ENCODE data around the gene ANK2. TPM values are rescaled to one million over a fixed set of nuclear protein-coding genes. Genes with fewer than 3 reads are reported as not detected.

Gene ANK2
- total and polyA plus RNA-seq, 4 donors: 0.32 to 2.2 (median 1.0) TPM

- Histone ChIP-seq H3K4me1 (ENCODE audit: control insufficient read depth in 4 of 4, insufficient read depth in 4 of 4, low read length in 3 of 4) (no peaks in the 10 kb centered on the region), H3K27ac (ENCODE audit: low read depth in 1 of 2, low read length in 2 of 2) (no peak overlapping the region), H3K36me3 (ENCODE audit: control insufficient read depth in 4 of 4, insufficient read depth in 3 of 4, low read depth in 1 of 4, low read length in 3 of 4) (no peaks in the 10 kb centered on the region), H3K27me3 (ENCODE audit: control insufficient read depth in 4 of 4, insufficient read depth in 4 of 4, low read length in 3 of 4) (no peaks in the 10 kb centered on the region), H3K9ac (ENCODE audit: low read depth in 1 of 2, low read length in 2 of 2) (no peak overlapping the region), H3K9me3 (ENCODE audit: control insufficient read depth in 4 of 4, low read length in 3 of 4) (no peaks in the 10 kb centered on the region), H3K4me3 (ENCODE audit: low read depth in 1 of 3, low read length in 3 of 3) (no peak overlapping the region)
- WGBS: 82% methylated on average over 5 of the region's 5 CpGs
- no peak for TF ChIP-seq REST (IDR thresholded peaks at IDR 0.05)
- TF ChIP-seq FOXA1 (IDR thresholded peaks at IDR 0.05): no peak
- no peak for TF ChIP-seq SP1 (IDR thresholded peaks at IDR 0.05)
- TF ChIP-seq GABPA (IDR thresholded peaks at IDR 0.05 in 1 of 2, conservative IDR thresholded peaks at IDR 0.05 in 1 of 2): no peak
- TF ChIP-seq HNF4G (IDR thresholded peaks at IDR 0.05): no peak
- no peak for TF ChIP-seq RAD21 (IDR thresholded peaks at IDR 0.05)
- TF ChIP-seq CTCF (IDR thresholded peaks at IDR 0.05; ENCODE audit: low read depth, low read length, missing input control): no peak
- TF ChIP-seq ZBTB33 (IDR thresholded peaks at IDR 0.05): no peak
- no peak for DNase-seq (ENCODE audit: low spot score)
These were observed 273.3 kb downstream of the ANK2 start for GRCh38 chr4:113322736-113323135.

DNA sequence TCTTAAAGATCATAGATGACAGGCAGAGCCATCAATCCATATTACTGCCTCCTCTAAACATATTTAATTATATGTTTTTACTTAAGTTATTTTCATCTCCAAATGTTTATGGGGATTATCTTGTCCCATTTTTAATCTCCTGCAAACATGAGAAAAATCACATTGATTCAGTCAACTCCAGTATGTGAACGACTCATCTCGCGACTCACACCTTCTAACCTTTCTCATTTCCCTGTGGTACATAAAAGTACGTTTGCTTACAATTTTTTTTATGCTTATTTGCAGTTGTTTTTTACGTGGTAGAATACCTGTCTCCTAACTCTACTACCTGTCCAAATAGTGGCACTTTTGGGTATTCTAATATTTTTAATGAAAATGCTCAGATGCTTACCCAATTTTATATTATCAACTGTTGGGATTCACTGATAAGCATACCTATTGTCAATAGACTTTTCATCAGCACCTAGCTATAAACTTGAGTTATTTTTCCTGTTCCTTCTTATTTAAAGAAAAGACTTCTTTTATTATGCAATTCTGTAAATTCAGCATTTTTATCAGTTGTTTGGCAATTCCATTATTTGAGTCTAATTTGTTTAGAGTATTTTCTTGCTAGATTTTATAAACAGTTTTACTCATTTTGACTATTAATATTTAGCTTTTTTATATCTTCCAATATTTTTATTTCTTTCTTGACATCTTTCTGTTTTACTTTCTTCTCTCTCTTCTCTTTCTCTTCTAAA, 276.6 kb downstream of the ANK2 start:
- no peaks in the 10 kb centered on the region for H3K27me3 ChIP-seq (ENCODE audit: control insufficient read depth in 4 of 4, insufficient read depth in 4 of 4, low read length in 3 of 4)
- no peak for DNase-seq (ENCODE audit: low spot score)
- 85% methylated on average over 5 of the region's 5 CpGs for WGBS
- no peaks in the 10 kb centered on the region for H3K4me1 ChIP-seq (ENCODE audit: control insufficient read depth in 4 of 4, insufficient read depth in 4 of 4, low read length in 3 of 4)
- H3K9me3 ChIP-seq (ENCODE audit: control insufficient read depth in 4 of 4, low read length in 3 of 4): no peaks in the 10 kb centered on the region
- no peaks in the 10 kb centered on the region for H3K36me3 ChIP-seq (ENCODE audit: control insufficient read depth in 4 of 4, insufficient read depth in 3 of 4, low read depth in 1 of 4, low read length in 3 of 4)
- H3K9ac ChIP-seq (ENCODE audit: low read depth in 1 of 2, low read length in 2 of 2): no peak overlapping the region
- no peak overlapping the region for H3K4me3 ChIP-seq (ENCODE audit: low read depth in 1 of 3, low read length in 3 of 3)
- no peak overlapping the region for H3K27ac ChIP-seq (ENCODE audit: low read depth in 1 of 2, low read length in 2 of 2)
- TF ChIP-seq REST (IDR thresholded peaks at IDR 0.05): no peak
- TF ChIP-seq RXRA (IDR thresholded peaks at IDR 0.05): no peak
- TF ChIP-seq FOXA1 (IDR thresholded peaks at IDR 0.05): no peak
- TF ChIP-seq ZBTB33 (IDR thresholded peaks at IDR 0.05): no peak
- no peak for TF ChIP-seq JUND (IDR thresholded peaks at IDR 0.05)
- TF ChIP-seq SP1 (IDR thresholded peaks at IDR 0.05): no peak
- TF ChIP-seq TAF1 (conservative IDR thresholded peaks at IDR 0.05): no peak
- no peak for TF ChIP-seq YY1 (IDR thresholded peaks at IDR 0.05)
- no peak for TF ChIP-seq NR2F2 (IDR thresholded peaks at IDR 0.05)
- TF ChIP-seq, protein P1, sequence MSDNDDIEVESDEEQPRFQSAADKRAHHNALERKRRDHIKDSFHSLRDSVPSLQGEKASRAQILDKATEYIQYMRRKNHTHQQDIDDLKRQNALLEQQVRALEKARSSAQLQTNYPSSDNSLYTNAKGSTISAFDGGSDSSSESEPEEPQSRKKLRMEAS (IDR thresholded peaks at IDR 0.05): no peak
- TF ChIP-seq FOXA2 (IDR thresholded peaks at IDR 0.05): no peak
- no peak for TF ChIP-seq CTCF (IDR thresholded peaks at IDR 0.05; ENCODE audit: low read depth, low read length, missing input control)

All from liver (tissue), 9 donors.